Esophagus squamous epithelium (tissue), 4 donors: ENCODE data around the gene NTMT1.
A peak's percentile ranks its signal among the peaks of the same experiment; 100 is the strongest.

Source experiments
- CTCF ChIP-seq, 6 experiments: fragments of 450-650 bp in 4 of 6; fragments of 200-600 bp in 2 of 6; sonication (generic) in 2 of 6; IDR thresholded peaks; one replicate each; pipeline ENCODE4 v1.5.1; 2016 to 2019; ENCODE audit warnings: antibody characterized with exemption in 6 of 6, mild to moderate bottlenecking in 4 of 6, moderate library complexity in 4 of 6
- POLR2A ChIP-seq, 4 donors: fragments of 450-650 bp; IDR thresholded peaks; one replicate each; pipeline ENCODE4 v1.6.1; 2017; ENCODE audit warnings: antibody characterized with exemption in 4 of 4, mild to moderate bottlenecking in 4 of 4, moderate library complexity in 3 of 4

- TF ChIP-seq CTCF (IDR thresholded peaks at IDR 0.05) (peak in 1 of 6 experiments; percentile 7), POLR2A (IDR thresholded peaks at IDR 0.05) (no peak)
Observed at GRCh38 chr9:129619787-129620668, 5.9 kb upstream of the NTMT1 start.
